Measurements from ENCODE around the gene EXOSC7.

- TF ChIP-seq CTCF (conservative IDR thresholded peaks at IDR 0.05) (no peak), ZFX (IDR thresholded peaks at IDR 0.05) (no peak)
These were observed 40.9 kb downstream of the EXOSC7 start for GRCh38 chr3:45016916-45017315.
